Measurements from ENCODE around the gene FAAH2. TPM values are rescaled to one million over a fixed set of nuclear protein-coding genes. Genes with fewer than 3 reads are reported as not detected.

The FAAH2 gene
- total RNA-seq, 1 experiment from 2014 or later = 6.4 TPM

GRCh38 chrX:57451426-57452020, 165.0 kb downstream of the FAAH2 start:
- Histone ChIP-seq H3K9me3 (ENCODE audit: control insufficient read depth, low read depth, low read length) (peaks cover 23% of the 10 kb centered on the region), H2BK120ac (ENCODE audit: low read depth, low read length, poor library complexity, severe bottlenecking) (no peak overlapping the region), H2BK15ac (ENCODE audit: low read depth, low read length) (no peak overlapping the region), H3K23me2 (ENCODE audit: insufficient read length, low read depth, low read length, poor library complexity, severe bottlenecking) (no peaks in the 10 kb centered on the region), H3K14ac (ENCODE audit: insufficient read depth, low read length) (no peak overlapping the region), H3K56ac (ENCODE audit: insufficient read length, low read depth, low read length) (no peak overlapping the region), H4K20me1 (ENCODE audit: control insufficient read depth, insufficient read depth, insufficient read length) (no peaks in the 10 kb centered on the region), H3K27me3 (ENCODE audit: insufficient read depth, low read length) (no peaks in the 10 kb centered on the region), H3K79me1 (ENCODE audit: insufficient read depth, low read depth, low read length, poor library complexity, severe bottlenecking) (no peaks in the 10 kb centered on the region), H3K4ac (ENCODE audit: low read depth, low read length) (no peak overlapping the region), H3K9ac (ENCODE audit: extremely low read depth, insufficient read length, low read length) (no peak overlapping the region), H3K18ac (ENCODE audit: insufficient read length, low read depth, low read length) (no peak overlapping the region), H2BK5ac (ENCODE audit: insufficient read length, low read length) (no peak overlapping the region), H2BK12ac (ENCODE audit: insufficient read length, low read depth, low read length) (no peak overlapping the region), H2AK5ac (ENCODE audit: insufficient read length, low read length) (no peak overlapping the region), H2BK20ac (ENCODE audit: low read depth, low read length, poor library complexity, severe bottlenecking) (no peak overlapping the region), H4K91ac (ENCODE audit: insufficient read length, low read depth, low read length) (no peak overlapping the region), H3K4me1 (ENCODE audit: insufficient read depth, low read length) (no peaks in the 10 kb centered on the region), H3K27ac (ENCODE audit: insufficient read length, low read depth, low read length) (no peak overlapping the region), H3K23ac (ENCODE audit: insufficient read length, low read depth, low read length) (no peak overlapping the region), H2AFZ (ENCODE audit: low read length) (no peak overlapping the region), H4K5ac (ENCODE audit: insufficient read length, low read depth, low read length) (no peak overlapping the region), H3K4me2 (ENCODE audit: insufficient read depth, insufficient read length, low read length) (no peak overlapping the region), H3T11ph (ENCODE audit: low read length) (no peak overlapping the region), H3K79me2 (ENCODE audit: insufficient read depth, low read length) (no peaks in the 10 kb centered on the region), H4K8ac (replicated peaks; ENCODE audit: insufficient read length, low read depth, low read length) (no peak overlapping the region)
- TF ChIP-seq CTCF (conservative IDR thresholded peaks at IDR 0.05) = no peak
- Mint-ChIP-seq H3K36me3 (ENCODE audit: insufficient read depth in 1 of 3, low read depth in 3 of 3) (peaks cover 17 to 21% (median 20%) of the 10 kb centered on the region in 3 experiments), H3K4me3 (no peak overlapping the region), H3K27ac (no peak overlapping the region), H3K9me3 (peaks cover 81 to 82% of the 10 kb centered on the region in 2 experiments), H3K4me1 (no peaks in the 10 kb centered on the region), H3K27me3 (ENCODE audit: low read depth) (no peaks in the 10 kb centered on the region; the same call in 1 of the 2 replicates)
- no peak for DNase-seq
- WGBS (ENCODE audit: extremely low coverage, insufficient read length, low lambda C conversion rate) = no CpG with 5 or more reads among the region's 3 CpGs

All from H9 (cell line).